ENCODE measurements around the gene NASP.

NASP gene

GRCh38 chr1:45615885-45616284 is 32.0 kb downstream of the NASP start:
- in situ Hi-C loops (cut with MboI; ENCODE audit: low sequenced_read_pairs): no loop called here

- in situ Hi-C loops (cut with MboI; ENCODE audit: low sequenced_read_pairs): no loop called here
Measured at GRCh38 chr1:45617618-45618017, 33.8 kb downstream of the NASP start.

- in situ Hi-C loops (cut with MboI; ENCODE audit: low sequenced_read_pairs): no loop called here
Measured at GRCh38 chr1:45619149-45619921, 35.5 kb downstream of the NASP start.

- in situ Hi-C loops (cut with MboI; ENCODE audit: low sequenced_read_pairs): no loop called here
Measured at GRCh38 chr1:45620588-45621500, 37.0 kb downstream of the NASP start.

- in situ Hi-C loops (cut with MboI; ENCODE audit: low sequenced_read_pairs): no loop called here
Measured at GRCh38 chr1:45621501-45621836, 37.6 kb downstream of the NASP start.

GRCh38 chr1:45621895-45622523 is 38.2 kb downstream of the NASP start:
- in situ Hi-C loops (cut with MboI; ENCODE audit: low sequenced_read_pairs): no loop called here

- in situ Hi-C loops (cut with MboI; ENCODE audit: low sequenced_read_pairs): no loop called here
Measured at GRCh38 chr1:45622524-45623394, 38.9 kb downstream of the NASP start.

GRCh38 chr1:45623972-45624371 is 40.1 kb downstream of the NASP start, which contains the start of gene CCDC17:
Gene CCDC17 (minus strand): TSS chr1:45624054. CDS start chr1:45623909, 145 bp downstream.
- in situ Hi-C loops (cut with MboI; ENCODE audit: low sequenced_read_pairs): no loop called here

- in situ Hi-C loops (cut with MboI; ENCODE audit: low sequenced_read_pairs): no loop called here
Measured at GRCh38 chr1:45629035-45629434, 45.2 kb downstream of the NASP start.

- in situ Hi-C loops (cut with MboI; ENCODE audit: low sequenced_read_pairs): no loop called here
Measured at GRCh38 chr1:45630429-45630828, 46.6 kb downstream of the NASP start.

- in situ Hi-C loops (cut with MboI; ENCODE audit: low sequenced_read_pairs): no loop called here
Measured at GRCh38 chr1:45635211-45635610, 51.4 kb downstream of the NASP start.

GRCh38 chr1:45640293-45640692 is 56.5 kb downstream of the NASP start:
- in situ Hi-C loops (cut with MboI; ENCODE audit: low sequenced_read_pairs): no loop called here

GRCh38 chr1:45643321-45643720 is 59.5 kb downstream of the NASP start:
- in situ Hi-C loops (cut with MboI; ENCODE audit: low sequenced_read_pairs): no loop called here

- in situ Hi-C loops (cut with MboI; ENCODE audit: low sequenced_read_pairs): no loop called here
Measured at GRCh38 chr1:45643978-45644377, 60.1 kb downstream of the NASP start.

- in situ Hi-C loops (cut with MboI; ENCODE audit: low sequenced_read_pairs): no loop called here
Measured at GRCh38 chr1:45644661-45645060, 60.8 kb downstream of the NASP start.

GRCh38 chr1:45647248-45648021 is 63.6 kb downstream of the NASP start:
- in situ Hi-C loops (cut with MboI; ENCODE audit: low sequenced_read_pairs): no loop called here

GRCh38 chr1:45654540-45655280 is 70.9 kb downstream of the NASP start:
- in situ Hi-C loops (cut with MboI; ENCODE audit: low sequenced_read_pairs): no loop called here

- in situ Hi-C loops (cut with MboI; ENCODE audit: low sequenced_read_pairs): no loop called here
Measured at GRCh38 chr1:45656573-45657226, 72.9 kb downstream of the NASP start.

GRCh38 chr1:45658171-45658570 is 74.3 kb downstream of the NASP start:
- in situ Hi-C loops (cut with MboI; ENCODE audit: low sequenced_read_pairs): no loop called here
